Dendritic cell treated with granulocyte-macrophage colony-stimulating factor and Interleukin-4, amounts not matched to agents 40 ng/mL and 50 ng/mL, for 4 days (primary cell): Measurements from ENCODE around the gene FAM131C.
"Not testable (repeated sequence)": the region's sequence is repeated elsewhere in the genome, so short reads cannot be mapped to it uniquely, and the experiment has no call there.

Experiments
- H3K27ac Mint-ChIP-seq: one replicate; pipeline ENCODE4 v1.8.0; 2022; ENCODE audit warnings: mild to moderate bottlenecking, mixed read lengths
- H3K27me3 Mint-ChIP-seq: one replicate; pipeline ENCODE4 v1.8.0; 2022; ENCODE audit warnings: mild to moderate bottlenecking, mixed read lengths
- H3K36me3 Mint-ChIP-seq: one replicate; pipeline ENCODE4 v1.8.0; 2022; ENCODE audit warnings: low read depth, mixed read lengths
- H3K4me1 Mint-ChIP-seq: one replicate; pipeline ENCODE4 v1.8.0; 2022; ENCODE audit warnings: low read depth, mixed read lengths
- H3K4me3 Mint-ChIP-seq: one replicate; pipeline ENCODE4 v1.8.0; 2022; ENCODE audit warnings: mild to moderate bottlenecking, moderate library complexity, mixed read lengths
- H3K9me3 Mint-ChIP-seq: one replicate; pipeline ENCODE4 v1.8.0; 2022; ENCODE audit warnings: mixed read lengths
- intact Hi-C: fragments of 100-400 bp; cut with micrococcal nuclease; formaldehyde crosslinking; loops from one replicate; pipeline ENCODE4 v1.15.0; 2022

The FAM131C gene

GRCh38 chr1:16051949-16052348, 21.5 kb downstream of the FAM131C start:
- intact Hi-C loops, H3K4me3 Mint-ChIP-seq, H3K36me3 Mint-ChIP-seq, H3K9me3 Mint-ChIP-seq, H3K27ac Mint-ChIP-seq: not testable (repeated sequence)
- peaks cover 14% of the 10 kb centered on the region for H3K4me1 Mint-ChIP-seq
- peaks cover 30% of the 10 kb centered on the region for H3K27me3 Mint-ChIP-seq

- intact Hi-C loops: no loop called here
- Mint-ChIP-seq H3K27me3 (peaks cover 35% of the 10 kb centered on the region), H3K27ac (no peak overlapping the region), H3K4me1 (peaks cover 11% of the 10 kb centered on the region), H3K9me3 (no peaks in the 10 kb centered on the region), H3K4me3 (no peak overlapping the region), H3K36me3 (no peaks in the 10 kb centered on the region)
Measured at GRCh38 chr1:16051039-16051438, 22.4 kb downstream of the FAM131C start.

GRCh38 chr1:16050328-16050727, 23.1 kb downstream of the FAM131C start:
- Mint-ChIP-seq H3K27ac (no peak overlapping the region), H3K4me1 (peaks cover 10% of the 10 kb centered on the region), H3K36me3 (no peaks in the 10 kb centered on the region), H3K27me3 (peaks cover 35% of the 10 kb centered on the region), H3K4me3 (no peak overlapping the region), H3K9me3 (no peaks in the 10 kb centered on the region)
- intact Hi-C loops: no loop called here

GRCh38 chr1:16048573-16049189, 24.8 kb downstream of the FAM131C start:
- H3K4me1 Mint-ChIP-seq: peaks cover 10% of the 10 kb centered on the region
- intact Hi-C loops: no loop called here

GRCh38 chr1:16047791-16048475, 25.5 kb downstream of the FAM131C start:
- Mint-ChIP-seq H3K4me1 (peaks cover 10% of the 10 kb centered on the region), H3K9me3 (no peaks in the 10 kb centered on the region), H3K27me3 (peaks cover 40% of the 10 kb centered on the region), H3K36me3 (no peaks in the 10 kb centered on the region), H3K4me3 (no peak overlapping the region), H3K27ac (no peak overlapping the region)
- intact Hi-C loops: no loop called here

More at GRCh38 chr1:16048573-16049189, 24.8 kb downstream of the FAM131C start:
- Mint-ChIP-seq H3K36me3 (no peaks in the 10 kb centered on the region), H3K27ac (peak overlapping the region; percentile 33), H3K27me3 (peaks cover 35% of the 10 kb centered on the region), H3K4me3 (peak overlapping the region; percentile 56), H3K9me3 (no peaks in the 10 kb centered on the region)

GRCh38 chr1:16046842-16047241, 26.6 kb downstream of the FAM131C start:
- Mint-ChIP-seq H3K27ac (no peak overlapping the region), H3K4me1 (peaks cover 10% of the 10 kb centered on the region), H3K27me3 (peaks cover 37% of the 10 kb centered on the region), H3K4me3 (no peak overlapping the region), H3K36me3 (no peaks in the 10 kb centered on the region), H3K9me3 (no peaks in the 10 kb centered on the region)
- intact Hi-C loops: no loop called here

- Mint-ChIP-seq H3K27ac (no peak overlapping the region), H3K27me3 (peaks cover 25% of the 10 kb centered on the region), H3K4me1 (peaks cover 9% of the 10 kb centered on the region), H3K4me3 (no peak overlapping the region), H3K9me3 (no peaks in the 10 kb centered on the region), H3K36me3 (no peaks in the 10 kb centered on the region)
- intact Hi-C loops: no loop called here
Measured at GRCh38 chr1:16043950-16044349, 29.5 kb downstream of the FAM131C start.

- H3K27ac Mint-ChIP-seq: no peak within 1 kb of the TSS
- peaks cover 20% of the 10 kb centered on the region for H3K27me3 Mint-ChIP-seq
- H3K9me3 Mint-ChIP-seq: no peaks in the 10 kb centered on the region
- intact Hi-C loops: no loop called here
- peaks cover 5% of the 10 kb centered on the region for H3K4me1 Mint-ChIP-seq
- H3K36me3 Mint-ChIP-seq: no peaks in the 10 kb centered on the region
- H3K4me3 Mint-ChIP-seq: no peak within 1 kb of the TSS
Measured at GRCh38 chr1:16043521-16043920, 29.9 kb downstream of the FAM131C start, which contains the start of gene CLCNKB. TSS of gene CLCNKB (plus strand) at chr1:16043782. CDS start at chr1:16044493, 711 bp downstream.

- H3K9me3 Mint-ChIP-seq, H3K4me1 Mint-ChIP-seq, H3K27ac Mint-ChIP-seq, H3K36me3 Mint-ChIP-seq, H3K4me3 Mint-ChIP-seq, intact Hi-C loops: not testable (repeated sequence)
- peaks cover 15% of the 10 kb centered on the region for H3K27me3 Mint-ChIP-seq
Measured at GRCh38 chr1:16042654-16043053, 30.8 kb downstream of the FAM131C start.

GRCh38 chr1:16042096-16042495, 31.4 kb downstream of the FAM131C start:
- intact Hi-C loops: no loop called here
- Mint-ChIP-seq H3K4me1 (peaks cover 4% of the 10 kb centered on the region), H3K4me3 (no peak overlapping the region), H3K36me3 (no peaks in the 10 kb centered on the region), H3K9me3 (no peaks in the 10 kb centered on the region), H3K27me3 (peaks cover 18% of the 10 kb centered on the region), H3K27ac (no peak overlapping the region)

GRCh38 chr1:16041200-16041599, 32.3 kb downstream of the FAM131C start:
- Mint-ChIP-seq H3K9me3 (no peaks in the 10 kb centered on the region), H3K36me3 (no peaks in the 10 kb centered on the region), H3K4me3 (no peak overlapping the region), H3K4me1 (peaks cover 4% of the 10 kb centered on the region), H3K27ac (no peak overlapping the region), H3K27me3 (peaks cover 14% of the 10 kb centered on the region)
- intact Hi-C loops: no loop called here

- H3K36me3 Mint-ChIP-seq, intact Hi-C loops, H3K4me3 Mint-ChIP-seq, H3K4me1 Mint-ChIP-seq, H3K9me3 Mint-ChIP-seq, H3K27ac Mint-ChIP-seq: not testable (repeated sequence)
- peaks cover 14% of the 10 kb centered on the region for H3K27me3 Mint-ChIP-seq
Measured at GRCh38 chr1:16039871-16040270, 33.6 kb downstream of the FAM131C start.

GRCh38 chr1:16038620-16038912, 34.9 kb downstream of the FAM131C start:
- Mint-ChIP-seq H3K27ac (no peak overlapping the region), H3K36me3 (no peaks in the 10 kb centered on the region), H3K4me3 (no peak overlapping the region), H3K27me3 (peaks cover 20% of the 10 kb centered on the region), H3K4me1 (no peaks in the 10 kb centered on the region), H3K9me3 (no peaks in the 10 kb centered on the region)
- intact Hi-C loops: no loop called here

- H3K9me3 Mint-ChIP-seq, intact Hi-C loops, H3K36me3 Mint-ChIP-seq, H3K4me3 Mint-ChIP-seq, H3K27ac Mint-ChIP-seq, H3K4me1 Mint-ChIP-seq: not testable (repeated sequence)
- H3K27me3 Mint-ChIP-seq: peaks cover 19% of the 10 kb centered on the region
Measured at GRCh38 chr1:16036461-16036860, 37.0 kb downstream of the FAM131C start.

- intact Hi-C loops, H3K9me3 Mint-ChIP-seq, H3K27ac Mint-ChIP-seq, H3K36me3 Mint-ChIP-seq, H3K4me3 Mint-ChIP-seq, H3K4me1 Mint-ChIP-seq: not testable (repeated sequence)
- H3K27me3 Mint-ChIP-seq: peaks cover 31% of the 10 kb centered on the region
Measured at GRCh38 chr1:16033103-16033632, 40.3 kb downstream of the FAM131C start.
